ENCODE data around the gene CMTM4.
"Not testable (repeated sequence)": the region's sequence is repeated elsewhere in the genome, so short reads cannot be mapped to it uniquely, and the experiment has no call there.

Gene CMTM4

GRCh38 chr16:66617728-66618127, 78.8 kb downstream of the CMTM4 start:
- in situ Hi-C loops (cut with HindIII; ENCODE audit: low sequenced_read_pairs): no loop called here

- in situ Hi-C loops (cut with HindIII; ENCODE audit: low sequenced_read_pairs): no loop called here
Observed at GRCh38 chr16:66617010-66617434, 79.5 kb downstream of the CMTM4 start.

- in situ Hi-C loops (cut with HindIII; ENCODE audit: low sequenced_read_pairs): no loop called here
Observed at GRCh38 chr16:66616592-66616991, 80.0 kb downstream of the CMTM4 start.

GRCh38 chr16:66616169-66616568, 80.4 kb downstream of the CMTM4 start:
- in situ Hi-C loops (cut with HindIII; ENCODE audit: low sequenced_read_pairs): no loop called here

GRCh38 chr16:66614161-66614802, 82.3 kb downstream of the CMTM4 start:
- in situ Hi-C loops (cut with HindIII; ENCODE audit: low sequenced_read_pairs): no loop called here

- in situ Hi-C loops (cut with HindIII; ENCODE audit: low sequenced_read_pairs): no loop called here
Observed at GRCh38 chr16:66612422-66612821, 84.1 kb downstream of the CMTM4 start.

- in situ Hi-C loops (cut with HindIII; ENCODE audit: low sequenced_read_pairs): not testable (repeated sequence)
Observed at GRCh38 chr16:66611911-66612310, 84.6 kb downstream of the CMTM4 start.

GRCh38 chr16:66610111-66610820, 86.3 kb downstream of the CMTM4 start:
- in situ Hi-C loops (cut with HindIII; ENCODE audit: low sequenced_read_pairs): no loop called here

GRCh38 chr16:66609139-66609510, 87.4 kb downstream of the CMTM4 start:
- in situ Hi-C loops (cut with HindIII; ENCODE audit: low sequenced_read_pairs): no loop called here

GRCh38 chr16:66608241-66609138, 88.1 kb downstream of the CMTM4 start:
- in situ Hi-C loops (cut with HindIII; ENCODE audit: low sequenced_read_pairs): no loop called here

- in situ Hi-C loops (cut with HindIII; ENCODE audit: low sequenced_read_pairs): no loop called here
Observed at GRCh38 chr16:66605979-66606751, 90.4 kb downstream of the CMTM4 start.

- in situ Hi-C loops (cut with HindIII; ENCODE audit: low sequenced_read_pairs): no loop called here
Observed at GRCh38 chr16:66605177-66605978, 91.2 kb downstream of the CMTM4 start.

- in situ Hi-C loops (cut with HindIII; ENCODE audit: low sequenced_read_pairs): no loop called here
Observed at GRCh38 chr16:66604376-66605176, 92.0 kb downstream of the CMTM4 start, which contains the start of gene CMTM3. Gene CMTM3, plus strand, starts transcription at chr16:66604704. Its CDS starts 102 bp downstream, at chr16:66604806.

GRCh38 chr16:66603537-66604375, 92.8 kb downstream of the CMTM4 start:
- in situ Hi-C loops (cut with HindIII; ENCODE audit: low sequenced_read_pairs): no loop called here

GRCh38 chr16:66601471-66601870, 95.1 kb downstream of the CMTM4 start:
- in situ Hi-C loops (cut with HindIII; ENCODE audit: low sequenced_read_pairs): no loop called here

GRCh38 chr16:66600477-66600876, 96.1 kb downstream of the CMTM4 start:
- in situ Hi-C loops (cut with HindIII; ENCODE audit: low sequenced_read_pairs): no loop called here

GRCh38 chr16:66599726-66600125, 96.8 kb downstream of the CMTM4 start:
- in situ Hi-C loops (cut with HindIII; ENCODE audit: low sequenced_read_pairs): no loop called here

- in situ Hi-C loops (cut with HindIII; ENCODE audit: low sequenced_read_pairs): no loop called here
Observed at GRCh38 chr16:66598111-66598510, 98.4 kb downstream of the CMTM4 start.
